ENCODE data around the gene FCN2.

Gene FCN2

DNA sequence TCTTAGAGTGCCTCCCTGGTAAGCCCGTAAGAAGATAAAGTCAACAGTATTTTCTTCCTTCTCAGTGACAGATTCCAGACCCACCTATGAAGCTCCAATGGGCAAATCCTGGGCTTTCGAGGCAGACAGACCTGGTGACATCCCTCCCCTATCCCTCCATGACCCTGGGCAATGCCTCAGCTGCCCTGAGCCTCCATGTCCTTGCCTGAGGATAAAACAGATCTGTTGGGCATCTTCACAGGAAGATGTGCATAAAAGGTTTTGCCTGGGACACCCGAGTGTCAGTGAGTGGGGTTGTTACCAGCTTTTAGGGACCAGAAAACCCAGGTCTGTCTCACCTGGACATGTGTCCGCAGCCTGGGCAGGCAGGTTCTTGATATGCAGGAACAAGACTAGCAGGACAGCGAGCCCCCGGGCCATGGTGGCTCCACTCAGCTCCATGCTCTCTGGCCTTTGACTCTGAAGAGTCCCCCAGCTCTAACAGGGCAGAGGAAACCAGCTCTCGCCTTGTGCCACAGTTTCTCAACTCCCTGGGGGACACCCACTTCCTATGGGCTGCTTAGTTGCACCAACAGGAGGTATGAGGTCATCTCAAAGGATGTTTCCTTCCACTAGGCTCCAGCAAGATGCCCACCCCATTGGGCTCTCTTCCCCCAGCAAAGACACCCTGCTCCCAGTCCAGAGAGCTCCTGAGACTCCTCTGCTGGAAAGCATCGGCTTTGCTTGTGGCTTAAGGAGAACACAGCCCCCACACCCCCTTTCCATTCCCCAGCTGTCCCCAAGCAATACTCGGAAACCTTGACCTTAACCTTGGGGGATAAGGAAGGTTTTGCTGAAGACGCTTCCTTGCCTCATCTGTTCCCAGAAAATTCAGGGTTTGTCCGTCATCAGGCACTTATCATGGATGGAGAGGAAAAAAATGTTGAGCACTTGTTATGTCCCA is 37.1 kb downstream of the FCN2 start, which contains the start of gene FCN1:
Gene FCN1 (minus strand): TSS at position 482 of the 943 bp plus-strand sequence. CDS start 41 bp downstream, at position 441.
- TF ChIP-seq, protein P1, sequence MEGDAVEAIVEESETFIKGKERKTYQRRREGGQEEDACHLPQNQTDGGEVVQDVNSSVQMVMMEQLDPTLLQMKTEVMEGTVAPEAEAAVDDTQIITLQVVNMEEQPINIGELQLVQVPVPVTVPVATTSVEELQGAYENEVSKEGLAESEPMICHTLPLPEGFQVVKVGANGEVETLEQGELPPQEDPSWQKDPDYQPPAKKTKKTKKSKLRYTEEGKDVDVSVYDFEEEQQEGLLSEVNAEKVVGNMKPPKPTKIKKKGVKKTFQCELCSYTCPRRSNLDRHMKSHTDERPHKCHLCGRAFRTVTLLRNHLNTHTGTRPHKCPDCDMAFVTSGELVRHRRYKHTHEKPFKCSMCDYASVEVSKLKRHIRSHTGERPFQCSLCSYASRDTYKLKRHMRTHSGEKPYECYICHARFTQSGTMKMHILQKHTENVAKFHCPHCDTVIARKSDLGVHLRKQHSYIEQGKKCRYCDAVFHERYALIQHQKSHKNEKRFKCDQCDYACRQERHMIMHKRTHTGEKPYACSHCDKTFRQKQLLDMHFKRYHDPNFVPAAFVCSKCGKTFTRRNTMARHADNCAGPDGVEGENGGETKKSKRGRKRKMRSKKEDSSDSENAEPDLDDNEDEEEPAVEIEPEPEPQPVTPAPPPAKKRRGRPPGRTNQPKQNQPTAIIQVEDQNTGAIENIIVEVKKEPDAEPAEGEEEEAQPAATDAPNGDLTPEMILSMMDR (IDR thresholded peaks at IDR 0.05; ENCODE audit: control extremely low read depth, extremely low read depth, low read depth, missing control alignments), result no peak
- DNase-seq (ENCODE audit: extremely low spot score), result no peak
- ChIA-PET CTCF (no interaction called here), POLR2A (no interaction called here)

DNA sequence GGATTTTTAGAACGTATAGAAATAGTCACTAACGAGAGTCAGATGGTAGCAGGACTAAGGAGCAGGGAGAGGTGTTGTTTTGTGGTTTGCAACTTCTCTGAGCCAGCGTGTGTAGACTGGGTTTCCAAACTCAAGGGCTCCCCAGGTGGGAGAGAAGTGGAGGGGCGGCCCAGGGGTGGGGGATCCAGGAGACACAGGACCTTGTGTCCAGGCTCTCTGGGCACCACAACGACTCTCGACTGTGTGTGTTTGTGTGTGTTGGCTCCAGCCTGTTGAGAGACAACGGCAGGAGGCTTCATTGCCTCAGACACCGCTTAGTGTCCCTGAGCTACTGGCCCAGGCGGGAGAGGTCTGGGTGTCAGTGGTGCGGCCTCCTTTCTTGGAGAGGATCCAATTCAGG is 38.0 kb downstream of the FCN2 start:
- ChIA-PET CTCF (interaction anchor here (1.0 kb wide), 1 partner anchor 12 kb away, joined by 3 read pairs; no protein-coding TSS in a partner anchor), POLR2A (no interaction called here)
- DNase-seq (ENCODE audit: extremely low spot score), result no peak
- TF ChIP-seq, protein P1 (IDR thresholded peaks at IDR 0.05; ENCODE audit: control extremely low read depth, extremely low read depth, low read depth, missing control alignments), result no peak

DNA sequence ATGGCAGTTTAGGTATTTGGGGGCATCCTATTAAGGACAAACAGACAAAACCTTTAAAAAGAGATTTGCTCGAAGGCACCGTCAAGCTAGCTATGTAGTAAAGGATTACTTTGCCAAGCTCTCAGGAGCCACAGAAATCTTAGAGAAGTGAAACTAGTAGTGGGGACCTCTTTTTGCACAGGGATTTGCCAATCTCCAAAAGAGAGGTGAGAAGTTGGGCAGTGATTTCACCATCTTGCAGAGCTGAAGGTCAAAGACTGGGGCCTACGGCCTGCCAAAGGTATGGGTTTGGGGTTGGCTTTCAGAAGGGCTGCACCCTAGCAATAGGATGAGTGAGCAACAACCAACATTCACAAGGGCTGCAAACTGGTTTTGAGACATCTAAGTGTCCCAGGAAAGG is 38.7 kb downstream of the FCN2 start:
- ChIA-PET POLR2A (no interaction called here), CTCF (interaction anchor here (1.0 kb wide), 1 partner anchor 13 kb away, joined by 3 read pairs; no protein-coding TSS in a partner anchor)
- no peak for DNase-seq (ENCODE audit: extremely low spot score)
- TF ChIP-seq, protein P1 (IDR thresholded peaks at IDR 0.05; ENCODE audit: control extremely low read depth, extremely low read depth, low read depth, missing control alignments), result no peak

DNA sequence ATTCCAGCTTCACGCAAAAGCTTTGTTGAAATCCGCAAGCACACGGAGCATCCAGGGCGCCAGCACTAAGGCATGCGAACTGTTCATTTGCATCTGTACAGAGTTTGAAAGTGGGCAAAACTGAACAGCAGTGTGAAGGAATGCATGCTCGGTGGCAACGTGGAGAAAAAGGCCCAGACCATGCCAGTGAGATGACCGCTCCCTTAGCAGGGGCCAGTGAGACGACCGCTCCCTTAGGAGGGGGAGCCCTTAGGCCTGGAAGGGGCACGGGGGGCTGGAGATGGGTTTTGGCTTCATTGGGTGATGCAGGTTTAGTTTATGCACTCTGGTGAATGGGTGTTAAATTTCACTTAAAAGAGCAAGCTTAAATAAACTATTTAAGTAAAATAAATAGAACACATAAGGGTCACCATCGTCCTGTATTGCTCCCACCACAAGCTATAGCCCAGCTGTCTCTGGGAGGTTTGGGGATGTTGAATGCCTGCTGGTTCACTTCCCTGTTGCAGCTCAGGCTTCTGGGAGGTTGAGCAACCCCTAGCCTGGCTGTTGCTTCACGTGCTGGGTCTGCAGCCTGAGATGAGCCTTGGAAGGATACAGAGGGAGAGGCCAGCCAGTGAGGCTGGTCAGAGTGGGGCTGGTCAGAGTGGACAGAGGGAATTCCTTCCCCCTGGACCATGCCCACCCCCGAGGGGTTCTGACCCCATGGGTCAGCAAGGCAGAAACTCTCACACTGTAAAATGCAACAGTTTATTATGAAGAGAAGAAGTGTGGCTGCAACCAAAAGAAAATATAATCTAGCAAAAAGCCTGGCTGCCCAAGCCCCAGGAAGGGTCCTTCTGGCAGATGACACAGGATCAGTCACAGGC is 41.7 kb downstream of the FCN2 start:
- ChIA-PET POLR2A (no interaction called here), CTCF (interaction anchor here (1.3 kb wide), 1 partner anchor 9 kb away, joined by 5 read pairs; no protein-coding TSS in a partner anchor)
- no peak for DNase-seq (ENCODE audit: extremely low spot score)
- TF ChIP-seq, protein P1 (IDR thresholded peaks at IDR 0.05; ENCODE audit: control extremely low read depth, extremely low read depth, low read depth, missing control alignments), result no peak

DNA sequence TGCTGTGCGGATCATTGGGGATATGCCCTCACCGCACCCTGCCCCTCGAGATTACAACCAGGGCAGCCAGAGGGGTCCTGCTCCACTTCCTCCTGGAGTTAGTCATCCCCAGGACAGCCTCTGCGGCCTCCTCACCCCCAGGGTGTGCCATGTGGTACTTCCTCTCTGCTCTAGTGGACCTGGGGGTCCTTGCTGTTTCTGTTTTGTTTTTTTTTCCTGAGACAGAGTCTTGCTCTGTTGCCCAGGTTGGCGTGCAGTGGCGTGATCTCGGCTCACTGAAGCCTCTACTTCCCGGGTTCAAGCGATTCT is 42.3 kb downstream of the FCN2 start:
- ChIA-PET POLR2A (no interaction called here), CTCF (no interaction called here)
- no peak for DNase-seq (ENCODE audit: extremely low spot score)
- TF ChIP-seq, protein P1 (IDR thresholded peaks at IDR 0.05; ENCODE audit: control extremely low read depth, extremely low read depth, low read depth, missing control alignments), result no peak

DNA sequence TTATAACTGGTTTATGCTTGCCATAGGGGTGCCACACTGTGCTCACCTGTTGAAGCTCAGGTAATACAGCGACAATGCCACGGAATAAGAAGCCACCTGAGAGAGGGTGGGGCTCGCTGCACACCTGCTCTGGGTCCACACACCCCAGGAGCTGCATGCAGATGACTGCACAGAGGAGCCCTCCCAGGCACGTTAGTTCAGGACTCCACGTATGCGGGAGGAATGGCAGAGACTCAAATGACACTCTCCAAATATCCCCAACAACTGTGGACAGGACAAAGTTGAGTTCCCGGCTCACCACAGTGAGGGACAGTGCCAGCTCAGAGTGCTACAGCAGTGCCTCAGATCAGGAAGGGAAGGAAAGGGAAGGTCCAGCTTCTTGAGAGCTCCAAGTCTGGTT is 42.9 kb downstream of the FCN2 start:
- CTCF ChIA-PET, result no interaction called here

More for the DNA sequence above, 42.9 kb downstream of the FCN2 start:
- POLR2A ChIA-PET, result no interaction called here
- no peak for DNase-seq (ENCODE audit: extremely low spot score)
- TF ChIP-seq, protein P1 (IDR thresholded peaks at IDR 0.05; ENCODE audit: control extremely low read depth, extremely low read depth, low read depth, missing control alignments), result no peak
